NB4 (cell line): Measurements from ENCODE around the gene SOX30.

Source experiments
- CTCF ChIP-seq: IDR thresholded peaks from one replicate; pipeline ENCODE4 v1.5.1; 2012; ENCODE audit warnings: low read depth, low read length
- MAX ChIP-seq: IDR thresholded peaks from 2 replicates; pipeline ENCODE4 v1.6.1; 2011; ENCODE audit warnings: low read depth, low read length
- POLR2A ChIP-seq: IDR thresholded peaks from 2 replicates; pipeline ENCODE4 v1.6.1; 2011; ENCODE audit warnings: mild to moderate bottlenecking; ENCODE audit not compliant: insufficient read length; ENCODE audit errors: extremely low read depth

- no peak for TF ChIP-seq POLR2A
- TF ChIP-seq CTCF = no peak
- TF ChIP-seq MAX = no peak
Measured at GRCh38 chr5:157578079-157578780, 74.0 kb downstream of the SOX30 start.
